Measurements from ENCODE around the gene PPP1R26.
A peak's percentile ranks its signal among the peaks of the same experiment; 100 is the strongest.

Gene PPP1R26

GRCh38 chr9:135480071-135480939, 723 bp downstream of the PPP1R26 start:
- no peak for DNase-seq (ENCODE audit: low read depth, low spot score)
- in situ Hi-C loops (cut with HindIII; ENCODE audit: low sequenced_read_pairs), result no loop called here
- TF ChIP-seq, protein P1, sequence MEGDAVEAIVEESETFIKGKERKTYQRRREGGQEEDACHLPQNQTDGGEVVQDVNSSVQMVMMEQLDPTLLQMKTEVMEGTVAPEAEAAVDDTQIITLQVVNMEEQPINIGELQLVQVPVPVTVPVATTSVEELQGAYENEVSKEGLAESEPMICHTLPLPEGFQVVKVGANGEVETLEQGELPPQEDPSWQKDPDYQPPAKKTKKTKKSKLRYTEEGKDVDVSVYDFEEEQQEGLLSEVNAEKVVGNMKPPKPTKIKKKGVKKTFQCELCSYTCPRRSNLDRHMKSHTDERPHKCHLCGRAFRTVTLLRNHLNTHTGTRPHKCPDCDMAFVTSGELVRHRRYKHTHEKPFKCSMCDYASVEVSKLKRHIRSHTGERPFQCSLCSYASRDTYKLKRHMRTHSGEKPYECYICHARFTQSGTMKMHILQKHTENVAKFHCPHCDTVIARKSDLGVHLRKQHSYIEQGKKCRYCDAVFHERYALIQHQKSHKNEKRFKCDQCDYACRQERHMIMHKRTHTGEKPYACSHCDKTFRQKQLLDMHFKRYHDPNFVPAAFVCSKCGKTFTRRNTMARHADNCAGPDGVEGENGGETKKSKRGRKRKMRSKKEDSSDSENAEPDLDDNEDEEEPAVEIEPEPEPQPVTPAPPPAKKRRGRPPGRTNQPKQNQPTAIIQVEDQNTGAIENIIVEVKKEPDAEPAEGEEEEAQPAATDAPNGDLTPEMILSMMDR (IDR thresholded peaks at IDR 0.05; ENCODE audit: low read depth, low read length), result no peak
- peak overlapping the region; percentile 65 for H3K4me3 ChIP-seq (ENCODE audit: low read depth, low read length)

DNA sequence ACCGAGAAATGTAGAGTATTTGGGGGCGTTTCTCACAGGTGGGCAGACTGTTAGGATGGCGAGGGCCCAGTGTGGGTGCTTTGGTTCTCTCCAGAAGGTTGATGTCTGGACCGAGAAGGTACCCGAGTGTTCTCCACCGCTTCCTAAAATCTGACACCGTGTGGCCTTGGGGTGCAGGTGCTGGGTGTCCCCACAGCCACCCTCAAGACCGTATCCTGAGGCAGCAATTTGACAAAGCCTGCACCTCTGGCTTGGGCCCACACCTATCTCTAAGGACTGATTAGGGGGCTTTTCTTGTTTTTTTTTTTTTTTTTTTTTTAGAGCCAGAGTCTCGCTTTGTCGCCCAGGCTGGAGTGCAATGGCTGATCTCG, 1.3 kb downstream of the PPP1R26 start:
- DNase-seq (ENCODE audit: low read depth, low spot score), result no peak
- peak overlapping the region; percentile 65 for H3K4me3 ChIP-seq (ENCODE audit: low read depth, low read length)
- TF ChIP-seq, protein P1 (IDR thresholded peaks at IDR 0.05; ENCODE audit: low read depth, low read length), result no peak
- in situ Hi-C loops (cut with HindIII; ENCODE audit: low sequenced_read_pairs), result no loop called here

GRCh38 chr9:135482015-135482754, 2.6 kb downstream of the PPP1R26 start:
- no peak for DNase-seq (ENCODE audit: low read depth, low spot score)
- H3K4me3 ChIP-seq (ENCODE audit: low read depth, low read length), result no peak overlapping the region
- TF ChIP-seq, protein P1 (IDR thresholded peaks at IDR 0.05; ENCODE audit: low read depth, low read length), result no peak
- in situ Hi-C loops (cut with HindIII; ENCODE audit: low sequenced_read_pairs), result no loop called here

DNA sequence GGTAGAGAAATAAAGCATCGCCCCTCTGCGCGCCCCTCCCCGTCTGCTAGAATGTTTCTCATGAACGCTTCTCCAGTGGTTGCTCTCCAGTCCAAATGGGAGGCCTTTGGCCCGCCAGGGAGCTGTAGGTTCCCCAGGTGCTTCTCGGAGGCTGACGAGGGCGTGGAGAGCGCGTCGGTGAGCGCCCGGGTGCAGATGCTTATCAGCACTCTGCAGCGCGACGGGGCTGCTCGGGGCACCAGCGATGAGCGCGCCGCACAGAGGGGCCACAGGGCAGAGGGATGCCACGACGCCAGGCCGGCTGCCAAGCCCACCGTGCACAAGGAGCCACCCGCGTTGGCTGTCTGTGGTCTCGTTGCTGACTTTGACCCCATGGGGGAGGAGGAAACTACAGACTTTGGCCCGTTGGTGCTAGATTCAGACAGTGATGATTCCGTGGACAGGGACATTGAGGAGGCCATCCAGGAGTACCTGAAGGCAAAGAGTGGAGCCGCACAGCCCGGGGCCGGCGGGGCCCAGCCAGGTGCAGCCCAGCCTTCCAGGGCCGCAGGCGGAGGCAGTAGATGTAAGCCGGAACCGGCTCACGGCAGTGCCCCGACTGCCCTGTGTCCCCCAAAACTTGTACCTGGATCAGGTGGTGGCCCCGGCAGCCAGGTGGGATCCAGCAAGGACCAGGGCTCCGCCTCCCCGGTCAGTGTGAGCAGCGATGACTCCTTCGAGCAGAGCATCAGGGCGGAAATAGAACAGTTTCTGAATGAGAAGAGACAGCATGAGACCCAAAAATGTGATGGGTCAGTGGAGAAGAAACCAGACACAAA, 5.1 kb downstream of the PPP1R26 start:
- H3K4me3 ChIP-seq (ENCODE audit: low read depth, low read length), result no peak overlapping the region
- no peak for DNase-seq (ENCODE audit: low read depth, low spot score)
- in situ Hi-C loops (cut with HindIII; ENCODE audit: low sequenced_read_pairs), result no loop called here
- TF ChIP-seq, protein P1 (IDR thresholded peaks at IDR 0.05; ENCODE audit: low read depth, low read length), result no peak

GRCh38 chr9:135485385-135485784, 5.8 kb downstream of the PPP1R26 start:
- in situ Hi-C loops (cut with HindIII; ENCODE audit: low sequenced_read_pairs), result no loop called here
- no peak overlapping the region for H3K4me3 ChIP-seq (ENCODE audit: low read depth, low read length)
- TF ChIP-seq, protein P1 (IDR thresholded peaks at IDR 0.05; ENCODE audit: low read depth, low read length), result no peak
- no peak for DNase-seq (ENCODE audit: low read depth, low spot score)

GRCh38 chr9:135485832-135486231, 6.2 kb downstream of the PPP1R26 start:
- DNase-seq (ENCODE audit: low read depth, low spot score), result no peak
- no peak overlapping the region for H3K4me3 ChIP-seq (ENCODE audit: low read depth, low read length)
- in situ Hi-C loops (cut with HindIII; ENCODE audit: low sequenced_read_pairs), result no loop called here
- TF ChIP-seq, protein P1 (IDR thresholded peaks at IDR 0.05; ENCODE audit: low read depth, low read length), result no peak
